ENCODE results near the gene APOBR.
"Not testable (repeated sequence)": the region's sequence is repeated elsewhere in the genome, so short reads cannot be mapped to it uniquely, and the experiment has no call there.

The APOBR gene

DNA sequence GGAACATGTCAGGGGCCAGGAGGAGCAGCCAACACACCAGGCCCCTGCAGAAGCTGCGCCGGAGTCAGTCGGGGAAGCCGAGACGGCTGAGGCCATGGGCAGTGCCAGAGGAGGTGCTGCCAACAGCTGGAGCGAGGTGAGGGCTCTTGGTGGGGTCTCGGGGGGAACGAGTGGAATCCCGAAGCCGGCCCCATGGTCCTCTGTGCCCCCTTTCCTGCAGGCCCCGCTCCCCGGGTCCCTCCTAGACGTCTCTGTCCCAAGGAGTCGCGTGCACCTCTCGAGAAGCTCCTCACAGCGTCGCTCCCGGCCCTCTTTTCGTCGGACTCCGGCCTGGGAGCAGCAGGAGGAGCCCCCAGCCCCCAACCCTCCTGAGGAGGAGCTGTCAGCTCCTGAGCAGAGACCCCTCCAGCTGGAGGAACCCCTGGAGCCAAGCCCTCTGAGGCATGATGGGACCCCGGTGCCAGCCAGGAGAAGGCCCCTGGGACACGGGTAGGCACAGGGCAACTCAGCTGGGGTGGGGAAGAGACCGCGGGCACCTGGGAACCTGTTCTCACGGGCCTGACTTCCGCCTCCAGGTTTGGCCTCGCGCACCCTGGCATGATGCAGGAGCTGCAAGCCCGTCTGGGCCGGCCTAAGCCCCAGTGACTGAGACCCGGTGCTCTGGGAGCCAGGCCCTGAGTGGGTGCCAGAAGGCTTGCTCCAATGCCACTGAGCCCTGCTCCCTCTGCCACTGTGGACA is 3.6 kb downstream of the APOBR start:
- Histone ChIP-seq H3K9ac (ENCODE audit: low read length in 5 of 5) (no peak overlapping the region), H3K9me3 (ENCODE audit: control insufficient read depth in 5 of 5, low read length in 5 of 5) (no peaks in the 10 kb centered on the region), H3K27ac (ENCODE audit: low read depth, low read length) (no peak overlapping the region), H3K36me3 (ENCODE audit: control insufficient read depth in 5 of 5, insufficient read depth in 5 of 5, low read length in 5 of 5) (no peaks in the 10 kb centered on the region), H3K4me3 (ENCODE audit: low read depth in 1 of 5, low read length in 5 of 5) (no peak overlapping the region), H3K27me3 (ENCODE audit: control insufficient read depth in 5 of 5, insufficient read depth in 4 of 5, low read length in 5 of 5) (peaks cover 0 to 12% (median 5%) of the 10 kb centered on the region in 5 donors), H3K4me1 (ENCODE audit: control insufficient read depth in 5 of 5, insufficient read depth in 5 of 5, low read length in 5 of 5) (peaks cover 2 to 10% (median 3%) of the 10 kb centered on the region in 5 donors)

DNA sequence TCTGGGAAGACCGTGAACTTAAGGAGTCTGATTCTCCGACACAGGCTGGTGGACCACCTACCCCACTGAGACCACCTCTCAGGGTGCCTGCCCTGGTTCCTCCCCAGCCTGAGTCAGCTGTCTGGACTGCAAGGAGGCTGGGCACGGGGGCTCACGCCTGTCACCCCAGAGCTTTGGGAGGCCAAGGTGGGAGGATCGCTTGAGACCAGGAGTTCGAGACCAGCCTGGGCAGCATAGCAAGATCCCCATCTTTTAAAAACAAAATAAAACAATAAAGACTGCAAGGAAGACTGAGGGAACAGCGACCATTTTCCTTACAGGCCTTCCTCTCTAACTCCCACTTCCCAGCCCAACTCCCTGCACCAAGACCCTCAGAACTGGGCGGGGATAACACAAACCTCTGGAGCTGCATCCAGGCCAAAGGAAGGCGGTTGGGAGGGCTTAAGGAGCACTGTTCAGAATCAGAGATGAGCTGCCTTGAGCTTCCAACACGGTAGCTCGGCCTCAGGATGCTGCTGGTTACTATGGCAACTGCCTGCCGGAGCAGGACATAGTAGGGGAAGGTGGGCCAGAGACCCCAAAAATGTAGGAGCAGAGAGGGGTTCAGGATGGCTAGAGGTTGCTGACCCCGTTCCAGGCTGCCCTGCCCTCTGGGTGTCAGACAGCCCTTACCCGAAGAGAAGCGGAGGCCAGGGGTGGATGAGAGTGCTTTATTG is 4.4 kb downstream of the APOBR start:
- peaks cover 0 to 12% (median 5%) of the 10 kb centered on the region in 5 donors for H3K27me3 ChIP-seq (ENCODE audit: control insufficient read depth in 5 of 5, insufficient read depth in 4 of 5, low read length in 5 of 5)
- no peak overlapping the region for H3K4me3 ChIP-seq (ENCODE audit: low read depth in 1 of 5, low read length in 5 of 5)
- no peak overlapping the region for H3K27ac ChIP-seq (ENCODE audit: low read depth, low read length)
- H3K9me3 ChIP-seq (ENCODE audit: control insufficient read depth in 5 of 5, low read length in 5 of 5): no peaks in the 10 kb centered on the region
- H3K4me1 ChIP-seq (ENCODE audit: control insufficient read depth in 5 of 5, insufficient read depth in 5 of 5, low read length in 5 of 5): peaks cover 0 to 10% (median 2%) of the 10 kb centered on the region in 5 donors
- H3K9ac ChIP-seq (ENCODE audit: low read length in 5 of 5): no peak overlapping the region
- no peaks in the 10 kb centered on the region for H3K36me3 ChIP-seq (ENCODE audit: control insufficient read depth in 5 of 5, insufficient read depth in 5 of 5, low read length in 5 of 5)

DNA sequence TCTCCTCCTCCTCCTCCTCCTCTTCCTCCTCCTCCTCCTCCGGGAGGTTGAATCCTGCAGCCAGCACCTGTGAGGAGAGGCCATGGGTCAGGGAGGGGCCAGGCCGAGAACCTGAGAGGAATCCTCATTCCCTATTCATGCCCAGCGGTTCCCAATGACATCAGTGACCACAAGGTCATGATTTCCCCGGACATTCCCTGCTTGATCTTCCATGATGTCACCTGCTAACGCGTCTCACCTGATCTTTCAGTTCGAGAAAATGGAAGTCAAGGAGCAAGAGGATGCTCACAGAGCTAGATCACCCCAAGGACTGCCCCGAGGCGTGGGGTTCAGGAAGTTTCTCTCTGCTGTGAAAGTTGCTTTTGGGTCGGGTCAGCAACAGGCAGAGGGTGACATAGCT is 5.4 kb downstream of the APOBR start:
- H3K27ac ChIP-seq (ENCODE audit: low read depth, low read length): no peak overlapping the region
- no peaks in the 10 kb centered on the region for H3K36me3 ChIP-seq (ENCODE audit: control insufficient read depth in 5 of 5, insufficient read depth in 5 of 5, low read length in 5 of 5)
- no peak overlapping the region for H3K9ac ChIP-seq (ENCODE audit: low read length in 5 of 5)
- H3K9me3 ChIP-seq (ENCODE audit: control insufficient read depth in 5 of 5, low read length in 5 of 5): no peaks in the 10 kb centered on the region
- H3K4me1 ChIP-seq (ENCODE audit: control insufficient read depth in 5 of 5, insufficient read depth in 5 of 5, low read length in 5 of 5): peaks cover 1 to 12% (median 2%) of the 10 kb centered on the region in 5 donors
- no peak overlapping the region for H3K4me3 ChIP-seq (ENCODE audit: low read depth in 1 of 5, low read length in 5 of 5)
- peaks cover 0 to 12% (median 5%) of the 10 kb centered on the region in 5 donors for H3K27me3 ChIP-seq (ENCODE audit: control insufficient read depth in 5 of 5, insufficient read depth in 4 of 5, low read length in 5 of 5)

DNA sequence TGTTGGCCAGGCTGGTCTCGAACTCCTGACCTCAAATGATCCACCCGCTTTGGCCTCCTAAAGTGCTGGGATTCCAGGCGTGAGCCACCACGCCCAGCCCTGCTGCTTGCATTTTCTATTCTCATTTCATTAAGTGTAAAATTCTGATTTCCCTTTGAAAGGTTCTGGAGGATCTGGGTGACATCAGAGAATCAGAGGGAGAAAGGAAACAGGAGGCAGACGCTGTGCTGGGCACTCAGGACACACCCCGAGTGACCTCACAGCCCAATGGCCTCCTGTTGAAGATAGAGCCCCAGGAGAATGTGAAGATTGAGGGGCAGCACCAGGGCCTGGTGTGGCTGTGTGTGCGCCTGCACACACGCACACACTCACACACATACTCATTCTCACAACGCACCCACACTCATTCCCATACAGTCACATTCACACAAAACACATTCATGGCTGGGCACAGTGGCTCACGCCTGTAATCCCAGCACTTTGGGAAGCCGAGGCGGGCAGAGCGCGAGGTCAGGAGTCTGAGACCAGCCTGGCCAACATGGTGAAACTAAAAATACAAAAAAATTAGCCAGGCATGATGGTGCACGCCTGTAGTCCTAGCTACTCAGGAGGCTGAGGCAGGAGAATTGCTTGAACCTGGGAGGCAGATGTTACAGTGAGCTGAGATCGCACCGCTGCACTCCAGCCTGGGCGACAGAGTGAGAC is 6.2 kb downstream of the APOBR start:
- H3K36me3 ChIP-seq (ENCODE audit: control insufficient read depth in 5 of 5, insufficient read depth in 5 of 5, low read length in 5 of 5); H3K27ac ChIP-seq (ENCODE audit: low read depth, low read length); H3K4me3 ChIP-seq (ENCODE audit: low read depth in 1 of 5, low read length in 5 of 5); H3K9ac ChIP-seq (ENCODE audit: low read length in 5 of 5); H3K9me3 ChIP-seq (ENCODE audit: control insufficient read depth in 5 of 5, low read length in 5 of 5): not testable (repeated sequence)
- H3K27me3 ChIP-seq (ENCODE audit: control insufficient read depth in 5 of 5, insufficient read depth in 4 of 5, low read length in 5 of 5): peaks cover 0 to 12% (median 5%) of the 10 kb centered on the region in 5 donors
- H3K4me1 ChIP-seq (ENCODE audit: control insufficient read depth in 5 of 5, insufficient read depth in 5 of 5, low read length in 5 of 5): peaks cover 2 to 14% (median 9%) of the 10 kb centered on the region in 5 donors

DNA sequence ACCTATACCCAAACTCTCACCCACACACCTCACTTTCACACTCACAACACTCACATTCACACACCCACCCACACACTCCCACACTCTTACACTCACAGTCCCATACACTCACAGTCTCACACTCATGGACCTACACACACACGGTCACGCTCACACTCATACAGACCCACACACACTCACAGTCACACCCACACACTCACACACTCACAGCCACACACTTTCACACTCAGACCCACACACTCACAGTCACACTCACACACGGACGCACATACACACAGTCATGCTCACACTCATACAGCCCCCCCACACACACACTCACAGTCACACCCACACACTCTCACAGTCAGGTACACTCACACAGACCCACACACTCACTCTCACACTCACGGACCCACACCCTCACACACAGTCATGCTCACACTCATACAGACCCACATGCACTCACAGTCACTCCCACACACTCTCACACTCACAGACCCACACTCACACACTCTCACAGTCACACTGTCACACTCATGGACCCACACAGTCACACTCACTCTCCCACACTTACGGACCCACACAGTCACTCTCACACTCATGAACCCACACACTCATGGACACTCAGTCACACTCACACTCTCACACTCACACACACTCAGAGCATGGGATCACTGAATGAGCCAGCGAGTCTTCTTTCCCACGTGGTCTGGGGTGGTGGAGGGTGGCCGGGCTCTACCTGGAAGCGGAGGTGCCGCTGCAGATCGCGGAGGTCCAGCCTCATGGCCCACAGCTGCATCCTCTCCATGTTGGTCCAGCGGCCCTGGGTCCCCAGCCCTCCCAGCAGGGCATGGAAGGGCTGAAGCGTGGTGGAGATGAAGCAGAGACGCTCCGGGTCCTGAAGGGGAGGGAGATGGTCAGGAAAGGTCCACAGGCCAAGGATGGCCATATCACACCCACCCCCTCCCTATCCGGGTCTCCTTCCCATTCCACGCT is 7.1 kb downstream of the APOBR start:
- H3K27ac ChIP-seq (ENCODE audit: low read depth, low read length): no peak overlapping the region
- H3K4me1 ChIP-seq (ENCODE audit: control insufficient read depth in 5 of 5, insufficient read depth in 5 of 5, low read length in 5 of 5): peaks cover 2 to 19% (median 18%) of the 10 kb centered on the region in 5 donors
- H3K4me3 ChIP-seq (ENCODE audit: low read depth in 1 of 5, low read length in 5 of 5): no peak overlapping the region
- H3K27me3 ChIP-seq (ENCODE audit: control insufficient read depth in 5 of 5, insufficient read depth in 4 of 5, low read length in 5 of 5): peaks cover 0 to 10% (median 5%) of the 10 kb centered on the region in 5 donors
- H3K9ac ChIP-seq (ENCODE audit: low read length in 5 of 5): peak overlapping the region in 1 of 5 donors; percentile 2
- H3K36me3 ChIP-seq (ENCODE audit: control insufficient read depth in 5 of 5, insufficient read depth in 5 of 5, low read length in 5 of 5): no peaks in the 10 kb centered on the region
- no peaks in the 10 kb centered on the region for H3K9me3 ChIP-seq (ENCODE audit: control insufficient read depth in 5 of 5, low read length in 5 of 5)

DNA sequence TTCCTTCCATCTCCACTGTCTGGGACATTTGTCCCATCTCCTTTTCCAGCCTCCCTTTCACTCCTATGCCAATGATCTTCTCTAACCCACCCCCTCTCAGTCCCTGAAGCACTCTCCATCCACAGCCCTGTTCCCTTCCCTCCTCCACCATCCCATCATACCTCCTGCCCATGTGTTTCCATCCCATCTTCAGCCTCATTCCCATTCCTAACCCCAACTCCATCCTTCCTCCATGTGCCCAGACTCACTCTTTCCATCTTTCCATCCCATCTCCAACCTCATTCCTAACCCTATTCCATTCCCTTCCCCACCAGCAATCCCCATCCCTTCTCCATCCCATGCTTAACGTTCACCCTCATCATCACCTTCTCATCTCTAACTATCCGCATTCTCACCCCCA is 7.8 kb downstream of the APOBR start:
- H3K9me3 ChIP-seq (ENCODE audit: control insufficient read depth in 5 of 5, low read length in 5 of 5): no peaks in the 10 kb centered on the region
- H3K4me1 ChIP-seq (ENCODE audit: control insufficient read depth in 5 of 5, insufficient read depth in 5 of 5, low read length in 5 of 5): peaks cover 4 to 21% (median 20%) of the 10 kb centered on the region in 5 donors
- peaks cover 0 to 10% (median 5%) of the 10 kb centered on the region in 5 donors for H3K27me3 ChIP-seq (ENCODE audit: control insufficient read depth in 5 of 5, insufficient read depth in 4 of 5, low read length in 5 of 5)
- no peak overlapping the region for H3K27ac ChIP-seq (ENCODE audit: low read depth, low read length)
- no peaks in the 10 kb centered on the region for H3K36me3 ChIP-seq (ENCODE audit: control insufficient read depth in 5 of 5, insufficient read depth in 5 of 5, low read length in 5 of 5)
- H3K4me3 ChIP-seq (ENCODE audit: low read depth in 1 of 5, low read length in 5 of 5): no peak overlapping the region
- H3K9ac ChIP-seq (ENCODE audit: low read length in 5 of 5): no peak overlapping the region

DNA sequence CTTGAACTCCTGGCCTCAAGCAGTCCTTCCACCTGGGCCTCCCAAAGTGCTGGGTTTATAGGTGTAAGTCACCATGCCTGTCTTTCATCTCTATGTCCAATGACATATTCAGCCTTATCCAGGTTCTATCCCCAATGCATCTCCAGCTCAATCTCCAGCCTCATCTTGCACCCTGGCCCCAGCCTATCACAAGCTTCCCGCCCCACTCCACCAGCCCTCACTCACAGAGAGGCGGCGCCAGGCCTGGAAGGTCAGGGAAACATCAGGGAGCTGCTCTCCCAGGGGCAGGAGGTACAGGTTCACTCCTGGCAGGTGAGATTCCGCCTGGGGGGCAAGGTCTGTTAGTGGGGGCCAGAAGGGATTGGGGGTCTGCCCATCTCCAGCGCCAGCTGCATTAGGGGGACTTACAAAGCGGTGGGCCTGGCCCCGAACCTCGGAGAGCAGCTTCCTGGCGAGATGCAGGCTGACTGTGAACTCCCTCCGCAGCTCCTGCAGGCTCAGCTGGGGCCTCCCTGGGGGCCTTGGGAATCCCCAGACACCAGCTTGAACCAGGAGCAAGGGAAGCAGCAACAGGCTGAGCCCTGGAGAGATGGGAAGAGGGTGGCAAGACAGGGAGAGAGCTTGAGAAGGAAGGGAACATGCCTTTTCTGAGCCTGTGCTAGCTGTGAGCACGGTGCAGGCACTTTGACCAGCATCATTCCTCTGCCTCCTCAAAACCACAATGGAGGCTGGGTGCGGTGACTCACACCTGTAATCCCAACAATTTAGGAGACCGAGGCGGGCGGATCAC is 9.2 kb downstream of the APOBR start:
- H3K4me1 ChIP-seq (ENCODE audit: control insufficient read depth in 5 of 5, insufficient read depth in 5 of 5, low read length in 5 of 5): peaks cover 4 to 28% (median 24%) of the 10 kb centered on the region in 5 donors
- no peak overlapping the region for H3K27ac ChIP-seq (ENCODE audit: low read depth, low read length)
- peaks cover 0 to 6% (median 0%) of the 10 kb centered on the region in 5 donors for H3K27me3 ChIP-seq (ENCODE audit: control insufficient read depth in 5 of 5, insufficient read depth in 4 of 5, low read length in 5 of 5)
- no peaks in the 10 kb centered on the region for H3K9me3 ChIP-seq (ENCODE audit: control insufficient read depth in 5 of 5, low read length in 5 of 5)
- no peaks in the 10 kb centered on the region for H3K36me3 ChIP-seq (ENCODE audit: control insufficient read depth in 5 of 5, insufficient read depth in 5 of 5, low read length in 5 of 5)
- H3K4me3 ChIP-seq (ENCODE audit: low read depth in 1 of 5, low read length in 5 of 5): no peak overlapping the region
- H3K9ac ChIP-seq (ENCODE audit: low read length in 5 of 5): no peak overlapping the region

DNA sequence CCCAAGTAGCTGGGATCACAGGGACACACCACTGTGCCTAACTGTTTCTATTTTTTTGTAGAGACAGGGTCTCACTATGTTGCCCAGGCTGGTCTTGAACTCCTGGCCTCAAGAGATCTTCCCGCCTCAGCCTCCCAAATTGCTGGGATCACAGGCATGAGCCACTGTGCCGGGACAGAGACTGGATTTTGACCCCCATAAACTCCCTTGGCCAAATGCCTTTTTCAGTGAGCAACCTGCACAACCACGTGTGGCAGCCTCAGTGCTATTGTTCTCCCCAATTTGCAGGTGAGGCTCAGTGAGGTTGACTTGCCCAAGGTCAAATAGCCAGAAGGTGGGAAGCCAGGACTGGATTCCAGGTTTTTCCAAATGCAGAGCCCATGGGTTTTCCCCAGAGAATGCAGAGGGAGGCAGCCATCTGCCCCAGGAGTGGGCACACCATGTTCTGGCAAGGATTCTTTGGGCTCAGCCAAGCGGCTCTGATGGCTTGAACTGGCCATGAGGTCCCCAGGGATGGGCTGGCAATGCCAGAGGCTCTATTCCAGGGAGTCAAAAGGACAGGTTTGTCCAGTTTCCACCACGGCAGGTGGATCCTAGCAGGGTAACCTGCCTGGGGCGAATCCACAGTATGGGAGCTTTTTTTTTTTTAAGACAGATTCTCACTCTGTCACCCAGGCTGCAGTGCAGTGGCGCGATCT is 10.4 kb downstream of the APOBR start:
- Histone ChIP-seq H3K9ac (ENCODE audit: low read length in 5 of 5) (no peak overlapping the region), H3K4me1 (ENCODE audit: control insufficient read depth in 5 of 5, insufficient read depth in 5 of 5, low read length in 5 of 5) (peaks cover 4 to 28% (median 24%) of the 10 kb centered on the region in 5 donors), H3K4me3 (ENCODE audit: low read depth in 1 of 5, low read length in 5 of 5) (no peak overlapping the region)

More for the DNA sequence above, 10.4 kb downstream of the APOBR start:
- Histone ChIP-seq H3K9me3 (ENCODE audit: control insufficient read depth in 5 of 5, low read length in 5 of 5) (no peaks in the 10 kb centered on the region), H3K27ac (ENCODE audit: low read depth, low read length) (no peak overlapping the region), H3K36me3 (ENCODE audit: control insufficient read depth in 5 of 5, insufficient read depth in 5 of 5, low read length in 5 of 5) (no peaks in the 10 kb centered on the region), H3K27me3 (ENCODE audit: control insufficient read depth in 5 of 5, insufficient read depth in 4 of 5, low read length in 5 of 5) (peaks cover 0 to 6% (median 0%) of the 10 kb centered on the region in 5 donors)

All from subcutaneous abdominal adipose tissue (tissue), 5 donors.